ENCODE results near the gene LKAAEAR1.

LKAAEAR1 gene

GRCh38 chr20:64037498-64038213 is 46.5 kb downstream of the LKAAEAR1 start:
- FAIRE-seq (no peak), DNase-seq (ENCODE audit: insufficient read length, low spot score) (no peak)

GRCh38 chr20:64037199-64037497 is 47.0 kb downstream of the LKAAEAR1 start:
- no peak for TF ChIP-seq POLR2A (IDR thresholded peaks at IDR 0.05; ENCODE audit: low read depth, low read length)
- DNase-seq (ENCODE audit: insufficient read length, low spot score) (no peak), FAIRE-seq (no peak)

More at GRCh38 chr20:64037498-64038213, 46.5 kb downstream of the LKAAEAR1 start:
- TF ChIP-seq POLR2A (IDR thresholded peaks at IDR 0.05; ENCODE audit: low read depth, low read length): no peak

- FAIRE-seq (no peak), DNase-seq (ENCODE audit: insufficient read length, low spot score) (no peak)
Measured at GRCh38 chr20:64036346-64037198, 47.6 kb downstream of the LKAAEAR1 start.

GRCh38 chr20:64035933-64036345 is 48.3 kb downstream of the LKAAEAR1 start, which contains the start of gene C20orf204:
Gene C20orf204, plus strand, starts transcription at chr20:64036182. Its CDS starts 142 bp downstream, at chr20:64036324.
- DNase-seq (ENCODE audit: insufficient read length, low spot score) (no peak), FAIRE-seq (no peak)
- no peak for TF ChIP-seq POLR2A (IDR thresholded peaks at IDR 0.05; ENCODE audit: low read depth, low read length)

More at GRCh38 chr20:64036346-64037198, 47.6 kb downstream of the LKAAEAR1 start:
- TF ChIP-seq POLR2A (IDR thresholded peaks at IDR 0.05; ENCODE audit: low read depth, low read length): no peak

- no peak for TF ChIP-seq POLR2A (IDR thresholded peaks at IDR 0.05; ENCODE audit: low read depth, low read length)
- no peak for DNase-seq (ENCODE audit: insufficient read length, low spot score)
- FAIRE-seq: no peak
Measured at GRCh38 chr20:64035066-64035932, 48.9 kb downstream of the LKAAEAR1 start.

- DNase-seq (ENCODE audit: insufficient read length, low spot score) (no peak), FAIRE-seq (no peak)
- no peak for TF ChIP-seq POLR2A (IDR thresholded peaks at IDR 0.05; ENCODE audit: low read depth, low read length)
Measured at GRCh38 chr20:64033981-64034493, 50.2 kb downstream of the LKAAEAR1 start.
